Astrocyte (in vitro differentiated cells and primary cell): ENCODE data around the gene EEA1. TPM values are rescaled to one million over a fixed set of nuclear protein-coding genes. Genes with fewer than 3 reads are reported as not detected.
A peak's percentile ranks its signal among the peaks of the same experiment; 100 is the strongest.

Experiments used
- DNase-seq: peaks from one replicate; pipeline ENCODE4 v3.0.0-alpha.2; 2010; ENCODE audit warnings: low read depth
- FAIRE-seq: peaks from 2 replicates; lab custom pipeline; 2011; peaks lifted over from hg19 to GRCh38; lab: Jason Lieb, UNC
- H2AFZ ChIP-seq: 2 replicates; pipeline ENCODE4 v1.6.0; 2012; ENCODE audit warnings: low read depth, low read length, inconsistent platforms
- H3K27ac ChIP-seq: 2 replicates; pipeline ENCODE4 v1.5.1; 2011; ENCODE audit warnings: low read depth, low read length, inconsistent platforms
- H3K27me3 ChIP-seq: 2 replicates; pipeline ENCODE4 v1.6.0; 2011; ENCODE audit warnings: low read length, inconsistent platforms; ENCODE audit not compliant: insufficient read depth
- H3K36me3 ChIP-seq: 2 replicates; pipeline ENCODE4 v1.5.1; 2011; ENCODE audit warnings: low read length, inconsistent platforms; ENCODE audit not compliant: insufficient read depth
- H3K4me1 ChIP-seq: 2 replicates; pipeline ENCODE4 v1.5.1; 2011; ENCODE audit warnings: low read length, inconsistent platforms; ENCODE audit not compliant: insufficient read depth
- H3K4me2 ChIP-seq: 2 replicates; pipeline ENCODE4 v1.6.0; 2012; ENCODE audit warnings: low read length, inconsistent platforms
- H3K4me3 ChIP-seq: 2 replicates; pipeline ENCODE4 v1.5.1; 2011; ENCODE audit warnings: low read depth, mild to moderate bottlenecking, low read length, inconsistent platforms; ENCODE audit not compliant: insufficient read depth
- H3K79me2 ChIP-seq: 2 replicates; pipeline ENCODE4 v1.6.0; 2012; ENCODE audit warnings: mild to moderate bottlenecking, low read length, inconsistent platforms; ENCODE audit not compliant: insufficient read depth
- H3K9ac ChIP-seq: 2 replicates; pipeline ENCODE4 v1.6.0; 2012; ENCODE audit warnings: mild to moderate bottlenecking, low read length, inconsistent platforms
- H3K9me3 ChIP-seq: 2 replicates; pipeline ENCODE4 v1.5.1; 2012; ENCODE audit warnings: low read depth, mild to moderate bottlenecking, low read length, inconsistent platforms; ENCODE audit not compliant: insufficient read depth
- H4K20me1 ChIP-seq: 2 replicates; pipeline ENCODE4 v1.6.0; 2012; ENCODE audit warnings: low read length, inconsistent platforms; ENCODE audit not compliant: insufficient read depth
- H3K27ac Mint-ChIP-seq: one replicate; pipeline ENCODE4 v1.8.0; 2021; ENCODE audit warnings: mild to moderate bottlenecking, mixed read lengths; ENCODE audit not compliant: unreplicated experiment
- H3K27me3 Mint-ChIP-seq: one replicate; pipeline ENCODE4 v1.8.0; 2021; ENCODE audit warnings: low read depth, mixed read lengths; ENCODE audit not compliant: unreplicated experiment
- H3K36me3 Mint-ChIP-seq: one replicate; pipeline ENCODE4 v1.8.0; 2021; ENCODE audit warnings: low read depth, mixed read lengths; ENCODE audit not compliant: unreplicated experiment
- H3K4me1 Mint-ChIP-seq: one replicate; pipeline ENCODE4 v1.8.0; 2021; ENCODE audit warnings: low read depth, mixed read lengths; ENCODE audit not compliant: unreplicated experiment
- H3K4me3 Mint-ChIP-seq: one replicate; pipeline ENCODE4 v1.8.0; 2021; ENCODE audit warnings: mild to moderate bottlenecking, moderate library complexity, mixed read lengths; ENCODE audit not compliant: unreplicated experiment
- H3K9me3 Mint-ChIP-seq: one replicate; pipeline ENCODE4 v1.8.0; 2021; ENCODE audit warnings: mild to moderate bottlenecking, mixed read lengths; ENCODE audit not compliant: unreplicated experiment
- EZH2 ChIP-seq: IDR thresholded peaks from 2 replicates; pipeline ENCODE4 v1.6.1; 2012; ENCODE audit warnings: mild to moderate bottlenecking, low read length, inconsistent platforms; ENCODE audit not compliant: insufficient read depth
- total RNA-seq: library from RNA; stranded (reverse); gene quantifications from 2 replicates; pipeline ENCODE4 v1.2.1, GENCODE V29; 2021
- TF ChIP-seq, protein P1 (sequence below): IDR thresholded peaks from 2 replicates; pipeline ENCODE4 v1.5.1; 2011; ENCODE audit warnings: low read depth, mild to moderate bottlenecking, inconsistent platforms, low read length, moderate library complexity; ENCODE audit not compliant: insufficient read depth

The EEA1 gene
- total RNA-seq, 1 donor from 2014 or later: 36.5 TPM

DNA sequence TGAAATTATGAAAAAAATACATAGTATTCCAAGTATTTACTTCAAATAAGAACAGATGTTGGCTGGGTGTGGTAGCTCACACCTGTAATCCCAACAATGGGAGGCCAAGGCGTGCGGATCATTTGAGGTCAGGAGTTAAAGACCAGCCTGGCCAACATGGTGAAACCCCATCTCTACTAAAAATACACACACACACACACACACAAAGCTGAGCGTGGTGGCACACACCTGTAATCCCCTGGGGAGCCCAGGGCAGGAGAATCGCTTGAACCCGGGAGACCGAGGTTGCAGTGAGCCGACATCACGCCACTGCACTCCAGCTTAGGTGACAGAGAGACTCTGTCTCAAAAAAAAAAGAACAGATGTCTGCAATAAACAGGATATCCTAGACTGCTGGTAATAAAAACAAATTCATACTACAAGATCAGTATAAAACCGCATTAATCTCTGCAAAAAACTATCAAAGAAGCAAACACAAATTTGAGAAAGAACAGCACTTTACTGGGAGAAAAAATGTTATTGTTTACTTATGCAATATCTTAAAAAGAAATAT, 23.8 kb downstream of the EEA1 start:
- H3K27me3 ChIP-seq: no peaks in the 10 kb centered on the region
- H3K9me3 ChIP-seq: no peaks in the 10 kb centered on the region
- DNase-seq: no peak
- H3K79me2 ChIP-seq: peaks cover 92% of the 10 kb centered on the region
- H3K9ac ChIP-seq: no peak overlapping the region
- Mint-ChIP-seq H3K9me3 (no peaks in the 10 kb centered on the region), H3K27ac (no peak overlapping the region), H3K27me3 (no peaks in the 10 kb centered on the region), H3K4me3 (no peak overlapping the region), H3K36me3 (no peaks in the 10 kb centered on the region), H3K4me1 (no peaks in the 10 kb centered on the region)
- H4K20me1 ChIP-seq: peaks cover 23% of the 10 kb centered on the region
- TF ChIP-seq EZH2: no peak
- TF ChIP-seq, protein P1, sequence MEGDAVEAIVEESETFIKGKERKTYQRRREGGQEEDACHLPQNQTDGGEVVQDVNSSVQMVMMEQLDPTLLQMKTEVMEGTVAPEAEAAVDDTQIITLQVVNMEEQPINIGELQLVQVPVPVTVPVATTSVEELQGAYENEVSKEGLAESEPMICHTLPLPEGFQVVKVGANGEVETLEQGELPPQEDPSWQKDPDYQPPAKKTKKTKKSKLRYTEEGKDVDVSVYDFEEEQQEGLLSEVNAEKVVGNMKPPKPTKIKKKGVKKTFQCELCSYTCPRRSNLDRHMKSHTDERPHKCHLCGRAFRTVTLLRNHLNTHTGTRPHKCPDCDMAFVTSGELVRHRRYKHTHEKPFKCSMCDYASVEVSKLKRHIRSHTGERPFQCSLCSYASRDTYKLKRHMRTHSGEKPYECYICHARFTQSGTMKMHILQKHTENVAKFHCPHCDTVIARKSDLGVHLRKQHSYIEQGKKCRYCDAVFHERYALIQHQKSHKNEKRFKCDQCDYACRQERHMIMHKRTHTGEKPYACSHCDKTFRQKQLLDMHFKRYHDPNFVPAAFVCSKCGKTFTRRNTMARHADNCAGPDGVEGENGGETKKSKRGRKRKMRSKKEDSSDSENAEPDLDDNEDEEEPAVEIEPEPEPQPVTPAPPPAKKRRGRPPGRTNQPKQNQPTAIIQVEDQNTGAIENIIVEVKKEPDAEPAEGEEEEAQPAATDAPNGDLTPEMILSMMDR: no peak
- no peak overlapping the region for H3K4me3 ChIP-seq
- H3K4me1 ChIP-seq: no peaks in the 10 kb centered on the region
- FAIRE-seq: no peak
- H3K36me3 ChIP-seq: no peaks in the 10 kb centered on the region
- H3K27ac ChIP-seq: no peak overlapping the region
- no peak overlapping the region for H2AFZ ChIP-seq
- H3K4me2 ChIP-seq: no peak overlapping the region

DNA sequence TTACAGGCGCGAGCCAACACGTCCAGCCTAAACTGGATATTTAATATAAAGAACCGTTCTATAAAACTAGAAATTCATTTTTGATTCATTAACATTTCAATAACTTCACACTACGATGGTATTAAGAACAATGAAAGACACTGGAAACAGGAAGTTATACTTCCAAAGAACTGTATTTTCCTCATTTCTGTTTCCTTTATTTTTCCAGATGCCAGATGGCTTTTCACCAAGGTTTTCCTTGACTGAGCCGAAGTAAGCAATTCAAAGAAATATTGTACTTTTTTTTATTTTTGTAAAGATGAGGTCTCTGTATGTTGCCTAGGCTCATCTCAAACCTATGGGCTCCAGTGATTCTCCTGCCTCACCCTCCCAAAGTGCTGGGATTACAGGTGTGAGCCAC, 28.2 kb downstream of the EEA1 start:
- Histone ChIP-seq H3K4me3 (no peak overlapping the region), H3K9me3 (no peaks in the 10 kb centered on the region), H3K79me2 (peaks cover 80% of the 10 kb centered on the region), H2AFZ (no peak overlapping the region), H3K9ac (no peak overlapping the region), H4K20me1 (peaks cover 16% of the 10 kb centered on the region), H3K4me2 (no peak overlapping the region), H3K36me3 (no peaks in the 10 kb centered on the region), H3K27me3 (no peaks in the 10 kb centered on the region), H3K27ac (no peak overlapping the region), H3K4me1 (peaks cover 15% of the 10 kb centered on the region)
- Mint-ChIP-seq H3K27me3 (no peaks in the 10 kb centered on the region), H3K36me3 (no peaks in the 10 kb centered on the region), H3K27ac (no peak overlapping the region), H3K4me1 (peaks cover 19% of the 10 kb centered on the region), H3K4me3 (no peak overlapping the region), H3K9me3 (no peaks in the 10 kb centered on the region)
- TF ChIP-seq EZH2: no peak
- TF ChIP-seq, protein P1: no peak
- DNase-seq (no peak), FAIRE-seq (no peak)

DNA sequence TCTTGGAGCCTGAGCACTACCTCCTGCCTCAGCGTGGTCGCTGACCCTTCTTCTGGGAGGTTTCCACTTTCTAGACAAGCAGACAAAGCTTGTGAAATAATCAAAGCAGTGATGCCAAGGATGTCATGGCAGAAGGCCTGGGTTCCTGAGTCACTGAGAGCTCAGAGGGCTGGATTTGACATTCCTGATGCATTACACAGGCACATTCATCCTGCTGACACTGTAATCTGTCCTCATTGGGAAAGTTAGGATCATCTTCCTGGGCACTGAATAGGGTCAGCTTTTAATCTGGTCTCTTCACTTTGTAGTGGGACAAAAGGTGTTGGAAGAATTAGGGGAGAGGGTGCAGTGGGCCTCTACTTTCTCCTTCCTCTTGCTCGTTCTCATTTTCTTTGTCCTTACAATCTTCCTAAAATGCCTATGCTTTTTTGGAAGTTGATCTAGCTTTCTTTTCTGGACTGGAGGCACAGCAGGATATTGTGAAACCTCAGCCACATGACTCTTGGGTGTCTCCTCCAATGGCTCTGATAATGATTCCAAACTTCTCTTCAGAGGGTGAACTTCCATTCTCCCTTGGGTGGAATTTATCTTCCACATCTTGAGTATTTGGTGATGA, 29.6 kb downstream of the EEA1 start:
- Histone ChIP-seq H3K27me3 (no peaks in the 10 kb centered on the region), H3K4me1 (peaks cover 15% of the 10 kb centered on the region), H3K4me3 (peak overlapping the region; percentile 16), H3K9me3 (no peaks in the 10 kb centered on the region), H3K79me2 (peaks cover 80% of the 10 kb centered on the region), H3K27ac (peak overlapping the region; percentile 88), H3K9ac (peak overlapping the region; percentile 52), H3K36me3 (no peaks in the 10 kb centered on the region), H2AFZ (peak overlapping the region; percentile 11), H4K20me1 (peaks cover 7% of the 10 kb centered on the region), H3K4me2 (peak overlapping the region; percentile 80)
- TF ChIP-seq, protein P1: no peak
- TF ChIP-seq EZH2: no peak
- peaks cover 5% of the 10 kb centered on the region for H3K36me3 Mint-ChIP-seq
- peak; percentile 99 for DNase-seq
- peaks cover 2% of the 10 kb centered on the region for H3K9me3 Mint-ChIP-seq
- H3K27ac Mint-ChIP-seq: peak overlapping the region; percentile 68
- peak; percentile 99 for FAIRE-seq
- H3K27me3 Mint-ChIP-seq: no peaks in the 10 kb centered on the region
- peaks cover 19% of the 10 kb centered on the region for H3K4me1 Mint-ChIP-seq
- H3K4me3 Mint-ChIP-seq: no peak overlapping the region
